Measurements from ENCODE around the gene GPR132.

Gene GPR132

DNA sequence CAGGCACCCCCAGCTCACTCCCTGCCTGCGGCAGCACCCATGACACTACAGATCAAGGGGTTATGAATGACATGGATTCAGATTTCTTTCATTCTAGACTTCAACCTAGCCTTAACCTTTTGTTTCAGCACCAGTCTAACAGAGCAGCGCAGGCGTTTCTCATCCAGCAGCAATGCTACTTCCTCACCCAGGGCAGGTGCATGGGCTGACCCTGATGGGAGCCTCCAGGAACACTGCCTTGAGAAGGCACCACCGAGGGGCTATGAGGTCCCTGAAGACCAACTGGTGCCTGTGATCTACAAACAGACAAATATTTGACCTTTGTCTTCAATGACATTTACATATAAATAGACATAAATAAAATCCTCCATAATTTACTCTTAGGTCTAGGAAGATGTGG is 55.1 kb downstream of the GPR132 start:
- Histone ChIP-seq H3K4me1 (ENCODE audit: low read length) (no peaks in the 10 kb centered on the region), H3K4me3 (ENCODE audit: low read length) (no peak overlapping the region), H3K9me2 (replicated peaks; ENCODE audit: insufficient read depth, low read length) (no peaks in the 10 kb centered on the region), H3K4me2 (ENCODE audit: low read depth, low read length) (no peak overlapping the region), H3F3A (ENCODE audit: insufficient read depth, low read length) (no peaks in the 10 kb centered on the region), H3K36me3 (replicated peaks; ENCODE audit: insufficient read depth, low read length) (no peaks in the 10 kb centered on the region; the same call in 1 of the 2 replicates), H3K9ac (ENCODE audit: low read length) (no peak overlapping the region), H3K79me2 (ENCODE audit: low read length) (peaks cover 54% of the 10 kb centered on the region), H3K27me3 (replicated peaks; ENCODE audit: insufficient read depth, low read length) (no peaks in the 10 kb centered on the region), H3K9me3 (replicated peaks; ENCODE audit: insufficient read depth, low read length) (no peaks in the 10 kb centered on the region), H3K27ac (ENCODE audit: low read length) (no peak overlapping the region), H4K20me1 (ENCODE audit: insufficient read depth, low read length) (peaks cover 19% of the 10 kb centered on the region), H2AFZ (ENCODE audit: low read length) (no peak overlapping the region)
- TF ChIP-seq EZH2phosphoT487 (IDR thresholded peaks at IDR 0.05; ENCODE audit: low read length) (no peak), EZH2 (optimal IDR thresholded peaks at IDR 0.05; ENCODE audit: low read depth, low read length) (no peak)
- TF ChIP-seq, protein P1, sequence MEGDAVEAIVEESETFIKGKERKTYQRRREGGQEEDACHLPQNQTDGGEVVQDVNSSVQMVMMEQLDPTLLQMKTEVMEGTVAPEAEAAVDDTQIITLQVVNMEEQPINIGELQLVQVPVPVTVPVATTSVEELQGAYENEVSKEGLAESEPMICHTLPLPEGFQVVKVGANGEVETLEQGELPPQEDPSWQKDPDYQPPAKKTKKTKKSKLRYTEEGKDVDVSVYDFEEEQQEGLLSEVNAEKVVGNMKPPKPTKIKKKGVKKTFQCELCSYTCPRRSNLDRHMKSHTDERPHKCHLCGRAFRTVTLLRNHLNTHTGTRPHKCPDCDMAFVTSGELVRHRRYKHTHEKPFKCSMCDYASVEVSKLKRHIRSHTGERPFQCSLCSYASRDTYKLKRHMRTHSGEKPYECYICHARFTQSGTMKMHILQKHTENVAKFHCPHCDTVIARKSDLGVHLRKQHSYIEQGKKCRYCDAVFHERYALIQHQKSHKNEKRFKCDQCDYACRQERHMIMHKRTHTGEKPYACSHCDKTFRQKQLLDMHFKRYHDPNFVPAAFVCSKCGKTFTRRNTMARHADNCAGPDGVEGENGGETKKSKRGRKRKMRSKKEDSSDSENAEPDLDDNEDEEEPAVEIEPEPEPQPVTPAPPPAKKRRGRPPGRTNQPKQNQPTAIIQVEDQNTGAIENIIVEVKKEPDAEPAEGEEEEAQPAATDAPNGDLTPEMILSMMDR (IDR thresholded peaks at IDR 0.05; ENCODE audit: low read length) = no peak
- no peak for DNase-seq

DNA sequence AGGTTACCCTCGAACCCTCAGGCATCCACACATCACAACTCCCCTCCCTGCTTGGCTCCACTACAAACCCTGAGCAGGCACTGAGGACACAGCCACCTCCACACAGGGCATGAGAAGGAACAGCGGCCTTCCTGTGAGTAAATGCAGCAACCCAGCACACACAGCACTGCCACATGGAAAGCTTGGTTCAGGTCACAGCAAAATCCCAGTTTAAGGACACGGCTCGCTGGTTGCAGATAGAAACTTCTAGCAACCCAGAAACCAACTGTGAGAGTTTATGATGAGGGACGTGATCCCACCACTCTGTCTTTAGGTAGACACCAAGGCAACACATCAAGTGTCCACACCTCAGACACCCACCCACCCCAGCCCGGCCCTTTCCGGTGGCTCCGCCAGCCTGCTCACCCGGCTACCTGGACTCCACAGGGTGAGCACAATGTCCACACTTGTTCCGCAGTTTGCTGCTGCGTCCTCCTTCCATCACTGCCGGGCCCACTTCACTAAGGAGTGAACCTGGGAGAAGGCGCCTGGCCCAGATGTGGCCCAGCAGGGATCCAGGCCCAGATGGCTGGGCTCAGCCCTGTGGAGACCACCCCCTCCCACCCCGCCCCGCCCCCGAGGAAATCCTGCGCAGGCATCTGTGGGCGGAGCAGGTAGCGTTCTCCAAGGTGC is 57.5 kb downstream of the GPR132 start:
- no peaks in the 10 kb centered on the region for H3F3A ChIP-seq (ENCODE audit: insufficient read depth, low read length)
- no peaks in the 10 kb centered on the region for H3K9me3 ChIP-seq (replicated peaks; ENCODE audit: insufficient read depth, low read length)
- no peaks in the 10 kb centered on the region for H4K20me1 ChIP-seq (ENCODE audit: insufficient read depth, low read length)
- H3K79me2 ChIP-seq (ENCODE audit: low read length) = peaks cover 31% of the 10 kb centered on the region
- no peak overlapping the region for H3K9ac ChIP-seq (ENCODE audit: low read length)
- H3K27me3 ChIP-seq (replicated peaks; ENCODE audit: insufficient read depth, low read length) = no peaks in the 10 kb centered on the region
- H3K4me3 ChIP-seq (ENCODE audit: low read length) = no peak overlapping the region
- H2AFZ ChIP-seq (ENCODE audit: low read length) = no peak overlapping the region
- no peak for DNase-seq
- H3K4me1 ChIP-seq (ENCODE audit: low read length) = no peaks in the 10 kb centered on the region
- H3K27ac ChIP-seq (ENCODE audit: low read length) = no peak overlapping the region
- H3K4me2 ChIP-seq (ENCODE audit: low read depth, low read length) = no peak overlapping the region
- no peak for TF ChIP-seq EZH2 (optimal IDR thresholded peaks at IDR 0.05; ENCODE audit: low read depth, low read length)
- TF ChIP-seq, protein P1 (IDR thresholded peaks at IDR 0.05; ENCODE audit: low read length) = no peak
- no peak for TF ChIP-seq EZH2phosphoT487 (IDR thresholded peaks at IDR 0.05; ENCODE audit: low read length)
- no peaks in the 10 kb centered on the region; the same call in 1 of the 2 replicates for H3K36me3 ChIP-seq (replicated peaks; ENCODE audit: insufficient read depth, low read length)
- H3K9me2 ChIP-seq (replicated peaks; ENCODE audit: insufficient read depth, low read length) = no peaks in the 10 kb centered on the region

DNA sequence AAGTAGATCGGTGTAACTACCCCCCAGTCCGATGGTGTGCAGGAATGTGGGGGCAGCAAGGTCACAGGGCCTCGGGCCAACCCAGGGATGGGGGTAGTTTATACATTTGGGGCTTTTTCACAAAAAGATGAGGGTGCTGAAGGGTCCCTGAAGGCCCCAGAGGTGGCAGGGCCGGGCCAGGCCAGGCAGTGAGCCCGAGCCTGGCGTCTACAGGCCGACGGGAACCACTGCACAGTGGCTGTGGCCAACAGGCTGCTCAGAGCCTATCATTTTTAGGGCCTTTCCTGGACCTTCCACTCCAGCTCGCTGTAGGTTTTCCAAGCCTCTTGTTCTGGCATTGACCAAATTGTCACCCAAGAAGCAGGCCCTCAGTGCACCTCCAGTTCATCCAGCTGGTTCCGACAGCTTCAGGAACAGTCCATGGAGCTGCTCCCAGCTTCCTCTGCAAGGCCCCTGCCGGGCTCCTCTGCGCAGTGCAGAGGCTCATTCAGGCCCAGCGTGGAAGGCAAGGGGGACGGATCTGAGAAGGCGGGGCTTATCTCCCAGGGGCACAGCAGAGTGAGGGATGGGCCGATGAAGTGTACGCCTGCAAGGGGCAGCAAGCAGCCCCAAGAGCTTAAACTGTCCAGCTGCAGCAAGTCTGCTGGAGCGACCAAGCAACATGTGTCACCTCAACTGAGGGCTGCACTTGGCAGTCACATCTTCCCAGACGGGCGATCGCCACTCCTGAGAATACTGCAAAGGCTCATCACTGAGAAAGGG is 58.2 kb downstream of the GPR132 start:
- Histone ChIP-seq H3K27ac (ENCODE audit: low read length) (no peak overlapping the region), H3K4me1 (ENCODE audit: low read length) (no peaks in the 10 kb centered on the region), H3K9me2 (replicated peaks; ENCODE audit: insufficient read depth, low read length) (no peaks in the 10 kb centered on the region), H3K79me2 (ENCODE audit: low read length) (peaks cover 23% of the 10 kb centered on the region), H2AFZ (ENCODE audit: low read length) (no peak overlapping the region), H3K36me3 (replicated peaks; ENCODE audit: insufficient read depth, low read length) (no peaks in the 10 kb centered on the region; the same call in 1 of the 2 replicates), H3K4me2 (ENCODE audit: low read depth, low read length) (no peak overlapping the region), H3K4me3 (ENCODE audit: low read length) (no peak overlapping the region), H3F3A (ENCODE audit: insufficient read depth, low read length) (no peaks in the 10 kb centered on the region), H4K20me1 (ENCODE audit: insufficient read depth, low read length) (no peaks in the 10 kb centered on the region), H3K9ac (ENCODE audit: low read length) (no peak overlapping the region), H3K27me3 (replicated peaks; ENCODE audit: insufficient read depth, low read length) (no peaks in the 10 kb centered on the region), H3K9me3 (replicated peaks; ENCODE audit: insufficient read depth, low read length) (no peaks in the 10 kb centered on the region)
- no peak for DNase-seq
- no peak for TF ChIP-seq EZH2 (optimal IDR thresholded peaks at IDR 0.05; ENCODE audit: low read depth, low read length)
- no peak for TF ChIP-seq EZH2phosphoT487 (IDR thresholded peaks at IDR 0.05; ENCODE audit: low read length)
- TF ChIP-seq, protein P1 (IDR thresholded peaks at IDR 0.05; ENCODE audit: low read length) = no peak
